Measurements from ENCODE around the gene SGCD.

DNA sequence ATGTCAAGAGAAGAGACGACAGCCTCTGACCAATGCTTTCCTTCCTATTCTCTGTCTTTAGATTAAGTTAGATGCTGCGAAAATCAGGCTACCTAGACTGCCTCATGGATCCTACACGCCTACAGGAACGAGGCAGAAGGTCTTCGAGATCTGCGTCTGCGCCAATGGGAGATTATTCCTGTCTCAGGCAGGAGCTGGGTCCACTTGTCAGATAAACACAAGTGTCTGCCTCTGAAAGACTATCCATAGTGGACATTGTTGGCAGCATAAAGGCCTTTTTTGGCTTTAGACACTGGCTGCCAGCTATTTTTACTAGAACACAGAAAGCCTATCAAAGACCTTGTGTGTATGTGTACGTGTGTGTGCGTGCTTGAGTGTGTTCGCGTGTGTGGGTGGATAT, 432.2 kb downstream of the SGCD start:
- TF ChIP-seq, protein P1, sequence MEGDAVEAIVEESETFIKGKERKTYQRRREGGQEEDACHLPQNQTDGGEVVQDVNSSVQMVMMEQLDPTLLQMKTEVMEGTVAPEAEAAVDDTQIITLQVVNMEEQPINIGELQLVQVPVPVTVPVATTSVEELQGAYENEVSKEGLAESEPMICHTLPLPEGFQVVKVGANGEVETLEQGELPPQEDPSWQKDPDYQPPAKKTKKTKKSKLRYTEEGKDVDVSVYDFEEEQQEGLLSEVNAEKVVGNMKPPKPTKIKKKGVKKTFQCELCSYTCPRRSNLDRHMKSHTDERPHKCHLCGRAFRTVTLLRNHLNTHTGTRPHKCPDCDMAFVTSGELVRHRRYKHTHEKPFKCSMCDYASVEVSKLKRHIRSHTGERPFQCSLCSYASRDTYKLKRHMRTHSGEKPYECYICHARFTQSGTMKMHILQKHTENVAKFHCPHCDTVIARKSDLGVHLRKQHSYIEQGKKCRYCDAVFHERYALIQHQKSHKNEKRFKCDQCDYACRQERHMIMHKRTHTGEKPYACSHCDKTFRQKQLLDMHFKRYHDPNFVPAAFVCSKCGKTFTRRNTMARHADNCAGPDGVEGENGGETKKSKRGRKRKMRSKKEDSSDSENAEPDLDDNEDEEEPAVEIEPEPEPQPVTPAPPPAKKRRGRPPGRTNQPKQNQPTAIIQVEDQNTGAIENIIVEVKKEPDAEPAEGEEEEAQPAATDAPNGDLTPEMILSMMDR (tag by site-specific recombination; IDR thresholded peaks at IDR 0.05): no peak
- no peak for TF ChIP-seq ZNF585B (tag by site-specific recombination; IDR thresholded peaks at IDR 0.05)
- no peak for TF ChIP-seq HOXA7 (CRISPR knock-in tag; IDR thresholded peaks at IDR 0.05; ENCODE audit: borderline replicate concordance)
- no peak for TF ChIP-seq ZNF404 (tag by site-specific recombination; IDR thresholded peaks at IDR 0.05)
- TF ChIP-seq ZNF302 (tag by site-specific recombination; IDR thresholded peaks at IDR 0.05; ENCODE audit: low read depth): no peak
- TF ChIP-seq ZBTB7A (tag by site-specific recombination; IDR thresholded peaks at IDR 0.05; ENCODE audit: low read depth): no peak
- no peak for TF ChIP-seq ZNF274 (IDR thresholded peaks at IDR 0.05; ENCODE audit: low read length)
- no peak for TF ChIP-seq ZNF274 (tag by site-specific recombination; IDR thresholded peaks at IDR 0.05; ENCODE audit: borderline replicate concordance)
- TF ChIP-seq ZNF558 (tag by site-specific recombination; IDR thresholded peaks at IDR 0.05): no peak
- TF ChIP-seq REPIN1 (tag by site-specific recombination; IDR thresholded peaks at IDR 0.05; ENCODE audit: low read depth): no peak
- TF ChIP-seq ZNF701 (tag by site-specific recombination; IDR thresholded peaks at IDR 0.05): no peak

All from HEK293 (cell line).